Measurements from ENCODE around the gene SIGLEC1.

The SIGLEC1 gene

GRCh38 chr20:3679749-3680700 lies 32.4 kb downstream of the SIGLEC1 start:
- no peak for DNase-seq (ENCODE audit: low read depth in 2 of 2)

- no peak for DNase-seq (ENCODE audit: low read depth in 2 of 2)
These were observed 33.3 kb downstream of the SIGLEC1 start for GRCh38 chr20:3678856-3679720.

- no peak for DNase-seq (ENCODE audit: low read depth in 2 of 2)
These were observed 34.2 kb downstream of the SIGLEC1 start for GRCh38 chr20:3678198-3678597.

- no peak for DNase-seq (ENCODE audit: low read depth in 2 of 2)
These were observed 34.7 kb downstream of the SIGLEC1 start for GRCh38 chr20:3677733-3678132.

GRCh38 chr20:3674995-3675900 lies 37.2 kb downstream of the SIGLEC1 start:
- DNase-seq (ENCODE audit: low read depth in 2 of 2) = no peak

GRCh38 chr20:3674447-3674846 lies 38.0 kb downstream of the SIGLEC1 start:
- no peak for DNase-seq (ENCODE audit: low read depth in 2 of 2)

- DNase-seq (ENCODE audit: low read depth in 2 of 2) = no peak
These were observed 39.0 kb downstream of the SIGLEC1 start for GRCh38 chr20:3673221-3674070.

GRCh38 chr20:3672547-3673171 lies 39.7 kb downstream of the SIGLEC1 start:
- DNase-seq (ENCODE audit: low read depth in 2 of 2) = no peak

GRCh38 chr20:3671986-3672546 lies 40.3 kb downstream of the SIGLEC1 start:
- DNase-seq (ENCODE audit: low read depth in 2 of 2) = no peak

GRCh38 chr20:3670945-3671344 lies 41.5 kb downstream of the SIGLEC1 start:
- DNase-seq (ENCODE audit: low read depth in 2 of 2) = no peak

- DNase-seq (ENCODE audit: low read depth in 2 of 2) = no peak
These were observed 41.9 kb downstream of the SIGLEC1 start for GRCh38 chr20:3670511-3670910.

GRCh38 chr20:3669710-3670367 lies 42.6 kb downstream of the SIGLEC1 start:
- no peak for DNase-seq (ENCODE audit: low read depth in 2 of 2)

GRCh38 chr20:3667434-3668037 lies 44.9 kb downstream of the SIGLEC1 start:
- no peak for DNase-seq (ENCODE audit: low read depth in 2 of 2)

GRCh38 chr20:3663858-3664257 lies 48.5 kb downstream of the SIGLEC1 start:
- no peak for DNase-seq (ENCODE audit: low read depth in 2 of 2)

GRCh38 chr20:3663031-3663701 lies 49.2 kb downstream of the SIGLEC1 start, which contains the start of gene GFRA4:
Gene GFRA4, minus strand, starts transcription at chr20:3663399. Its CDS starts 0 bp downstream, at chr20:3663399.
- no peak for DNase-seq (ENCODE audit: low read depth in 2 of 2)

Measured in stimulated activated CD8-positive, alpha-beta memory T cell treated with anti-CD3 and anti-CD28 coated beads, Interleukin-2, amount 100 ng/mL, for 1 hour (primary cell).